Germinal center (tissue), 1 donor: ENCODE data around the gene STIM2.

Source experiments
- DNase-seq: peaks from one replicate; pipeline ENCODE4 v3.0.0; 2012; ENCODE audit warnings: mixed read lengths, low spot score

The STIM2 gene

DNA sequence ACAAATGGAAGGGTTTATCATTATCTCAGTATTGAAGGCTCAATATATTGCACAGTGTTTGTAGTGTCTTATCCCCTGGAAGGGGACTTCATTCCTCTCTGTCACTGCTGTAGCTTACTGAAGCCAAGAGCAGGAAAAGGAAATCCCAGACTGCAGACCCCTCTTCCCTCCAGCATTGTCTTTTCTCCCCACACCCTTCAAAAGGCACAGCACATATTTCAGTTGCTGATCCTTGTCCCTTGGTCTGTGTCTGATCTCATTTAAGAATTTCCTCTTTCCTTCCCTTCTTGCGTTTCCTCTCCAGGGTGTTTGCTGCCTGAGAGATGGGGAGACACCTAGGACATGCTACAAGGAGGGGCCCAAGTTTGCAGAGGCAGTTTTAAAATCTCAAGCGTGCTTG lies 40.1 kb downstream of the STIM2 start:
- no peak for DNase-seq

DNA sequence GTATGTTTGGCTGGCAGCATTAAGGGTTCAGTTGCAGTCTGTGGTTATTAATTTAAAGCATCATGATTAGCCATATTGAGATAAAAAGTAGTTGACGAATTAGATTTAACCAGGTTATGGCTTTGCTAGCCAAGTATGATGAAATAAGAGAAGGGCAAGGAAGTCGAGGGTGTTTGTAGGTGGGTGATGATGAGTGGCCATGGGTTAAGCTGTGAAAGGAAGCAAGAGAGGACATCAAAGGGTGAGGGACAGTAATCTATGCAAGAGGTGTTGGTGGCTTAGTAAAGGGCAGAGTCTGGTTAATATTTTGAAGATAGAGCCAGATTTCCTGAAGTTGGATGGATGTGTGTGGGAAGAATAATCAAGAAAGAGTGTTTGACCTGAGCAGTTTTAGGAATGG lies 44.5 kb downstream of the STIM2 start:
- no peak for DNase-seq

DNA sequence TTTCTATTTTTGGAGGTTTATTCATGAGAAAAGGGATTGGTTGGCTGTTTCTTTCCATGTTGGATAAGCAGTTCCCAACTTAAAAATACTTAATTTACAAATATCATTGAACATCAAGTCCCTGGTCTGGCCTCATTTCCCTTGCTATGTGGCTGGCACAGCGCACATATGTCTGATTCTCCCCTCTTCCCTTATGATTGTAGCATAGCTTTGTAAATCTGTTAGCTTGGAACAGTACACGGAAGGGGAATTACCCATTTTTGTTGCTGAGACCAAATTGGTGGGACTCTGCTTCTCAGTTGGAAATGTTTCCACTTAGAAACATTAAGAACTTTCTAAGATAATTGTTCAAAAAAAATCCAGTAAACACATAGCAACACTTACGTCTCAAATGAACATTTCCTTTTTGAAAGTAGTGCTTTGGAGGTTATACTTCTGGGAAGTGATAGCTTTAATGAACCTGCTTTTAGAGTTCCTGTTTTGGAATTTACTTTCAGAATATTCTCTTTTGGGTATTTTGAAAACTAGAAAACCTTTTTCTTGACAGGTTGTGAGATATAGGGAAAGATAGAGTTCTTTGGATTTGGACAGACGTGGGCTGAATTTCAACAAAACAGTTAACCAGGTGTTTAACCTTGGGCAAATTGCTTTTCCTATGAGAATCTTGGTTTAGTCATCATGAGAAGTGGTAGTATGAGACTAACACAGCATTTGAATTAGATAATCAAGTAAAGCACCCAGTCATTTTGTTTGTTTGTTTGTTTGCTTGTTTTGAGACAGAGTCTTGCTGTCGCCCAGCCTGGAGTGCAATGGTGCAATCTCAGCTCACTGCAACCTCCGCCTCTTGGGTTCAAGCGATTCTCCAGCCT lies 47.3 kb downstream of the STIM2 start:
- no peak for DNase-seq

DNA sequence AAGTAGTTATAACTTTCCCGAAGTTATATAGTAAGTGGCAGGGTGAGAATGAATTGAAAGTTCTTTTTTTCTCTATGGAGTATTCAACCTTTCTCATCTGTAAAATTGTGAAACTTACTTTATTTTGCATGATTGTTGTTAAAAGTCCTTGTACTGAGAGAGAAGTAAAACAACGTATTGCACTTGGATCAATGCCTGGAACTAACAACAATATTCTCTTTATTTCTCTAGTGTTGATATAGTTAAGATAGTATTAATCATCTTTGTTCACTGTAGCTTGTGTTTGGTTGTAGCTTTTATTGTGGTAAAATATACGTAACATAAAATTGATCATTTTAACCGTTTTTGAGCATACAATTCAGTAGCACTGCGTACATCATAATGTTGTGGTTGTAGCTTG lies 48.7 kb downstream of the STIM2 start:
- no peak for DNase-seq

DNA sequence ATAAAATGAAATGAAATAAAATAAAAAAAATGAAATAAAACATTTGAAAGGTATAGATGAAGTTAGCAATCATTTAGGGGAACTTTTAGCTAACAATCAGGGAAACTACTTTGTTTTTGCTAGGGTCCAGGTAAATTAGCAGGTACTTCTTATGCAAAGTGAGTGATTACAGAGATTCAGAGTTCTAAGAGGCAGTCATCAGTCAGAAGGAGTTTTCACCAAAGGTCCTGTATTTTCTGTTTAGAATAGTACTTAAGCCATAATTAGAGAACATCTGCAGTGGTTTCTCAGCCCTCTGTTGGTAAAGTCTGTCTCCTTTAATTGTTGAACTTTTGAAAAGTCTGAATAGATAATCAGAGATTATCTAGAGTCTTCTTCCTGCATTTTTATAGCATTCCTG lies 50.6 kb downstream of the STIM2 start:
- no peak for DNase-seq

DNA sequence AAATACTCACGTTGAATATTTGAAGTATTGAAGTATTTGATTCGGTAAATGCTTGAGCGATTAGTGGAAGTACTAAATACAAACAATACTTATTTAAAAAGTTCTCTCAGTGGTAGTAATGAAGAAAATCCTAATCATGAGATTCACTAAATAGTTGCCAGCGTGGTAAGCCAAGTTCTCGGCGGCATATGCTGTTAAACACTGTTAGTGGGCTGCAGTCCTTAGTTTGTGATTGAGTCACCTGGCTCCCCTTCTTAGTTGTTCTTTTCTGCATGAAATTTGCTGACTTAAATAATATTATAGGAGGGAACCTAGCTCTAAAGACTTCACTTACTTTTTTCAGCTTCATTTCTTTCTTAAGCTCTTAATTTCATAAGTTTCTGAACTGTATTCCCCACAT lies 51.4 kb downstream of the STIM2 start:
- no peak for DNase-seq

DNA sequence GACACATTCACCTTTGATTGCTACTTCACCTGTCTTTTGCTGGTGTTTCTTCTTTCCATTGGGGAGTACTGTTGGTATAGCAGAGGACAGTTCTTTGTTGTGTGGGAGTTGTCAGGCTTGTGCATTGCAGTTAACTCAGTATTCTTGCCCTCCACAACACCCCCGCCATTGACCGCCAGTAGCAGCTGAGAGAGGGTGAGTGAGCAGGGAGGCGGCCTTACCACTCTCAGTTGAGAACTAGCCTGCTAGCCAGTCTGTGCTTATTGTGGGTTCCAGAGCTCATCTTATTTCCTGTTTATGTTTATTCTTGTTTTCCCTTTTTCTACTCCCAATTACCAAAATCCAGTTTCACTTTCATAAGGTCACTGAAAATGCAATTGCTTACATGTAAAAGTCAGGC lies 52.2 kb downstream of the STIM2 start:
- DNase-seq = no peak

DNA sequence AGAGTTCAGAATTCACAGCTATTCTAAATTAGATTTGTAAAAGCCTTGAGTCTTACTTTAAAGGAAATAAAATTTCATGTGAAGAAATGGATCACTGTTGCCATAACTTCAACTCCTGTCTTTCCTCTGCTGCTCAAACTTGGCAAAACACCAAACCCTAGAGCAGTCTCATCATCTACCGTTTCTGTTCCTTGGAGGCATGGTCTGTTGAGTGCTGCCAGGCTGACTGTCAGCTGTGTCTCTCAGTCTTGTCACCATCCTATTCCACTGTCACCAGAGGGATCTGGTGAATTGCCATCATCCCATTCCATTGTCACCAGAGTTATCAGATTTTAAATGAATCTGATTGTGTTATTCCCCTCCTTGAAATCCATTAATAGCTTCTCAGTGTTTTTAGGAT lies 55.6 kb downstream of the STIM2 start:
- no peak for DNase-seq

DNA sequence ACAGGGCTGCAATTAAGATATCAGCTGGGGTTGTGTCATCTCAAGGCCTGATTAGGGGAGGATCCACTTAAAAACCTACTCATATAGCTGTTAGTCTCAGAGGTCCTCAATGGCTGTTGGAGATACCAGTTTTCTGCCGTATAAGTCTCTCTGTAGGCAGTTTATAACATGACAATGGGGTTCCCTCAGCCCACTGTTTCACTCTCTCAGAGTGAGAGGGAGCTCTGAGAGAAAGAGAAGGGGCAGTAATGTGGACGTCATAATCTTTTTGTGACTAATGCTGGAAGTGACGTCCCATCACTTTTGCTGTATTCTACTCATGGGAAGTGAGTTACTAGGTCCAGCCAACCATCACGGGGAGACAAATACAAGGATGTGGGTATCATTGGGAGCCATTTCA lies 70.3 kb downstream of the STIM2 start:
- DNase-seq = no peak

DNA sequence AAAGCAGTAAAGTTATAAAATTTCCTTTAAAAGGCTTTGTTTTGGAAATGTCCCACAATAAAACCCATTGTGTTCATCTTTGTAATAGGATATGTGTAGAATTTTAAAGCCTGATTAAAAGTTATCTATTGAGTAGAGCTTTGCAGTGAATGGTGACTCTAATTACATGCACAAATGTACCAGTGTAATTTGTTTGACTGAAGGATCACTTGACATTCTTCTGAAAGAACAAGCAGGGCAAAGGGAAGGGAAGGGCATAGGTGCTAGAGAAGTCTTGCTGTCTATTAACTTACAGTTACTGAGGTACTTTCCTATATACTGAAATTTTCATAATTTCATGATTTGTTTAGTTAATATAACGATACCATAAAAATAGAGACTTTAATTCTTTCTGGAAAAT lies 70.8 kb downstream of the STIM2 start:
- no peak for DNase-seq

DNA sequence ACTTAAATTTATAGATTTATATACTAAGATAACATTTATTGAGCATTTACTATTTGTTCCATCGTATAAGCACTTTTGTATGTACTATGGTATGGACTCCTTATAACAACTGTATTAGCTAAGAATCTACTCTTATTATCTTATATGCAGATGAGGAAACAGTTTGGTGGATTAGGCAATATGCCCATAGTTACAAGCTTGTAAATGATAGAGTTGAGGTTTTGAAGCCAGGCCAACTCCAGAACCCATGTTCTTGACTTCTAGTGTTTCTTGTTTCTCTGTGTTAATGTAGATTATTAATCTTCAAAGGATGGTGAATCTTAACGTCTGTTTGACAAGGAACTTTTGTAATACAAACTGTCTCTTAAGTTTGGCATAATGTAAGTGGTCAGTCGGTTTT lies 71.3 kb downstream of the STIM2 start:
- DNase-seq = no peak

DNA sequence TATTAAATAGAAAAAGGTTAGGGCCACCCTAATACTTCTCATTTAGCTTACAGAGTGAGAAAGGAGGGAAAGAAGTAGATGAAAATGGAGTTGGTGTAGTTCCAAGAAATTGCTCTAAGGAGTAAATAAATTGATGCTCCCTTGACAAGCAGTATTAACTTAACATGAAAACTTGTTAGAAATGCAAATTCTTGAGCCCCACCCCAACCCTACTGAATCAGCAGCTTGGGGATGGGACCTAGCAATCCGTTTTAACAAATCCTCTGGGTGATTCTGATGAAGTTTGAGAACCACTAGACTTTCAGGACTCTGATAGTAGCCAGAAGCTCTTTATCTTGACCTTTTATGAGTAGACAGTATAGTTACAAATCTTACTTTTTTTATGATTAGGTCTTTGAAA lies 74.8 kb downstream of the STIM2 start:
- DNase-seq = no peak

DNA sequence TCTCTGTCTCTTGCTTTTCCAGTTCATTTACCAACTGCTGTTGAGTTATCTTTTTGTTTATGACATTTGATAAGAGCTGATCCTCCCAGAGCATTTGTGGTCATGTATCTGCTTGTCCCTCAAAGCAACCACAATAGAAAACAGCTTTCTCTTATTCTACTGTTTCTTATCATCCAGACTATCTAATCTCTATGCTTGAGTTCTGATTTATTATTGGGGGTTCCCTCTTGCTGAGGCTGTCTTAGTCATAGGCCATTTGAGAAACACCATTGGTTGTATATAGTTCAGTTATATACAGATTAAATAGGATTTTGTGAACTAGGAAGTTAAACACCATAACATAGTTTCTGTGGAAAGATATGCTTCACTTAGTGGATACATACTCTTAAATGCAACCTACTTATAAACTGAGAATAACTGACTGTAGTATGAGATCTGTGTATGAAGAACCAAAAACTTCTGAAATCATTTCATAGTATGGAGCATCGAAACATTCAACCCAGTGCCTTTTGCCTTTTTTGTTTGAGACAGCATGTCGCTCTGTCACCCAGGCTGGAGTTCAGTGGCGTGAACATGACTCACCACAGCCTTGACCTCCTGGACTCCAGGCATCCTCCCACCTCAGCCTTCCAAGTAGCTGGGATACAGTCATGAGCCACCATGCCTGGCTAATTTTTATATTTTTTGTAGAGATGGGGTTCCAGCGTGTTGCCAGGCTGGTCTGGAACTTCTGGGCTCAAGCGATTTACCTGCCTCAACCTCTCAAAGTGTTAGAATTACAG lies 75.8 kb downstream of the STIM2 start:
- no peak for DNase-seq

DNA sequence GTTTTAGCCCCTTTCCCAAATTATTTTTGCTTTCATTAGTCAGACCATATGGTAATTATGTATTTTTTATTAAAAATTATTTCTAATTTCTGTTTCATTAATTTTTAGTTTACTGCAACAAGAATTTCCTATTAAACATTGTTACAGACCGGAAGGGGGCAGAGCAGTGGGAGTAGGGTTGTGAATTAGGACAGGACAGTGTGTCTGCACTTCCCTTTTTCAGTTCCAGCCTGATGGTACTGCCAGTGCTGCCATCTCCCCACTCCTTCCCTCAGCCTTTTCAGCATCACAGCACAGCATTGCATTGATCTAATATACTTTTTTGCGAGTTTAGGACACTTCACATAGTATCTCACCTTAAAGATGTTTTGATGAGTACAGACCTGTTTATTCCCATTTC lies 76.5 kb downstream of the STIM2 start:
- DNase-seq = peak; percentile 46

DNA sequence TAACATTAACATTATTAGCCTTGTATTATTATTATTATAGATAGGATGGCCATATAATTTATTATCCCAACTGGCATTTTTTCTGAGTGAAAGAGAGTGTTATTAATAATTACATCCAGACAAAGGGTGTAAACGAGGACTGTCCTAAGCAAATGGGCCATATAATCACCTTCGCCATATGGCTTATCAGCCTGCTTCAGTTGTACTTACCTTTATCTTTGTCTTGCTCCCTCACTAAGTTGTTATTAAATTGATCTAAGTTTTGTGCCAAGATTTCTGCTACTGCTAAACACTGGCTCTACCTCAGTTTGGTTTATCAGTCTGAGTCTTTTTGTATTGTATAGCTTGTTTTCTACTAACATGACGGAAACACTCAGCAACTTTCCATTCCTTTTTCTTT lies 76.9 kb downstream of the STIM2 start:
- no peak for DNase-seq

DNA sequence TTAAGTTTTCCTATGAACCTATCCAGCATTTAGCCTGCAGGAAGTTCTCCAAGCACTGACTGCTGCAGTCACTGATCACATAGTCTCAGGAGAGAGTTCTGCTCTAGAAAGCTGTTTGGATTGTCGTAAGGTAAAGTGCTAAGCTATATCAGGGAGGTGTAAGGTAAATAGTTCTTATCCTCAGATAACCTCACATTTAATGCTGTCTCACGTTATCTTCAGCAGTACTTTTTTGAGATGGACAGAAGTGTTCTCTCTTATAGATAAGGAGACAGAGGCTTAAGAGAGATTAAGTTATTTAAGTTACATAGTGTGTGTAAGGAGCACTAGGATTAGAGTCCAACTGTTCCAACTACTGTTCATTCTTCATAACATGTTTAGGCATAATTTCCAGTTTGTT lies 77.9 kb downstream of the STIM2 start:
- DNase-seq = no peak

DNA sequence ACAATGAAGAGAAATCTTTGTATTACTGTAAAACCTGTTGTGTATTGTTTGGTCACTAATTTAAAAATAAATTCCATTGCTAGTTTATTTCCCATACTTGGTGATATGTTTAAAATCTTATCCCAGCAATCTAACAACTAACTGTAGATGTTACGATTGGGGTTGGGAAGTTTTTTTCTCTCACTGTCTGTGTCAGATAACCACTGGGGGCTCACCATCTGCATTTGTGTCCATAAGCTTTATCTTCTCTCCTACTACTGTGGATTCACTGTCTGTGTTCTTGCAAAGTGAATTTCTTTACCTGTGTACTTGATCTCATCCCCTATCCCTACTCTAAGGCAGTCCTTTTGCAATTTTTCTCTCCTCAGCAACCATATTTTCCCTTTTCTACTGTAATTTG lies 81.3 kb downstream of the STIM2 start:
- DNase-seq = no peak

DNA sequence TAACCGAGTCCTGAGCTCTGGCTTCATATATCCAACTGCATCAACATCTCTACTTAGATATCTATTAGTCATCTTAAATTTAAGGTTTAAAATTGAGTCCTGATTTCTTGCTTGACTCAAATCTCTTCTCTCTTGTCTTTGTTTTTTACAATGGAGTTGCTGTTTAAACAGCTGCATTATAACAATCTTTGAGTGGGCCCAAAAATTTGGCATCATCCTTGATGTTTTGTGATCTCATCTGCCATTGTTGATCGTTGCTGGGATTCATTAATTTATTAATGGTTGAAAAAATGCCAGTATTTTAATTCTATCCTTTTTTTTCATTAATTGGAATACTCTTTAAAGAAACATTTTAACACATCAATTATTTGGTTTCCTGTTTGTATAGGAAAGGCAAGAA lies 82.2 kb downstream of the STIM2 start:
- no peak for DNase-seq

DNA sequence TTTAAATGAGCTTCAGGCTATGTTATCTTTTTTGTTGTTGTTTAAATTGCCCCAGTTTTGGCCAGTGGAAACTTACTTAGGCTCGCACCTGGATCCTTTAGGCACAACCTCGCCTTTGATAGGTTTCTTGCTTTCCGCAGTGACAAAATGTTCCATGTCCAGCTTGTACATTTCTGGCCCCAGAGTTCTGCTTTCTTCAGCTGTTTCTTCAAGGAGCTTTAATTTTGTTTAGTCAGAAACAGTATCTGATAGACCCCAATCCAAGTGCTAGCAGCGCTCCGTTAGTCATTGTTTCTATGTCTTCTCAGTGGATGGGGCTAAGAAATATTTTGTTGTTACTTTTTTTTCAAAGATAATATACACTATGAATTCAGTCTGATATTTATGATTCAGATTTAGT lies 82.8 kb downstream of the STIM2 start:
- DNase-seq = no peak

DNA sequence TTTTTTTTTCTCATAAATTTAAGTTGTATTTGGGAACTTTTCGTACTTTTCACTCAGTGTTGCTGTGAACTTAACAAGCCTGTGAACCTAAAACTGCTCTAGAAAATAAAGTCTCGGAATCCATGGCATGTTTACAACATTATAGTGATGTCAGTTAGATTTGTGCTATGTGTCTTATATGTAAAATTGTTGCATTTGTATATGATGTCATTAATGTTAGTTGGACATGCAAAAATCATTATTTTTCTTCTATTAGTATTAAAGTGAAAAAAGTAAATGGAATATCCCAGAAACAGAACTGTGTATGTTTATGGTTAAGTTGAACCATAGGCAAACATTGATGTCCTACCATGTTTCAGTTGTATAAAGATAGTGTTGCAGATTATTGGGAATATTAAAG lies 85.2 kb downstream of the STIM2 start:
- no peak for DNase-seq

DNA sequence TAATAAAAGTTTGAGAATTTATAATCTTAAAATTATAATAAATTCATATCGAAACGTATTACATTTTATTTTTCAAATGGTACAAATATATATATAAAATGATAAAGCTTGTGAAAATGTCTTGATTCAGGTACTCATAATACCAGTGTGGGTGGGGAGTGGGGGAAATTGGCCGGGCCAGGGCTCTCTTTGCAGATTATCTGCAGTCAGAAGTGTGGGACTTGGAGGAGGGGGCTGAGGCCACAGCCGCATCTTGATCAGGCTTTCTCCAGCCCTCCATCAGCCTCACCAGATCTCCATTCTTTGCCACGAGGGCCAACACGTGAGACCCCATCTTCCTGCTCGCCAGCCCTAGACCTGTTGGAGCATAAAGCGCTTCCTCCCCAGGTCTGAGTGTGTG lies 86.7 kb downstream of the STIM2 start:
- no peak for DNase-seq

DNA sequence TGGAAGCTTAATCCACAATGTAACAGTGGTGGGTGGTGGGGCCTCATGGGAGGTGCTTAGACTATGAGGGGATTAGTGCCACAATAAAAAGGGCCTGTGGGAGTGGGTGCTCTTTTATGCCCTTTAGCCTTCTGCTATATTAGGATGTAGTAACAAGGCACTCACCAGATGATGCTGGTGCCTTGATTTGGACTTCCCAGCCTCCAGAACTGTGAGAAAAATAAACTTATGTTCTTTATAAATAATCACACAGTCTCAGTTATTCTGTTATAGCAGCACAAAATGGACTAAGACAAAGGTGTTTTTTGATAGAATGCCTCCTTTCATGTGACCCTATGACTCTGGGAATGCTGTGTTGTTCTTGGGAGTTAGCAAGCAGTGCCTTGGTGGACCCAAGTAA lies 89.8 kb downstream of the STIM2 start:
- DNase-seq = no peak

DNA sequence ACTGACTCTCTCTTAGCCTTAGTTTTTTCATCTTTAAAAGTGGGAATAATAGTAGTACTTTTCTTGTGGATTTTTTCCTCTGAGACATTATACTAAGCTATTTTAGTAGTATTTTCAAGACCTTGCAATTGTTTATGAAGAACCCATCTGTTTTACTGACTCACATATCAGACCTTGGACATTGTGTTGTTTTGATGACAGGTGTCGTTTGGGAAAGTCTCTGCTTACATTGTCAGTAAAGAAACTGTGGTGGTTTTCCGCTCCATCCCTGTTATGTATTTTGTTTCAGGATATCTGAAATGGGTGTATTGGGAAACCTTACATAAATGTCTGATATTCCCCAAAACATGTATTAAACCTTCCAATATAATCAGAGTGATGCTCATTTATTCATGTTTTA lies 92.2 kb downstream of the STIM2 start:
- DNase-seq = no peak

DNA sequence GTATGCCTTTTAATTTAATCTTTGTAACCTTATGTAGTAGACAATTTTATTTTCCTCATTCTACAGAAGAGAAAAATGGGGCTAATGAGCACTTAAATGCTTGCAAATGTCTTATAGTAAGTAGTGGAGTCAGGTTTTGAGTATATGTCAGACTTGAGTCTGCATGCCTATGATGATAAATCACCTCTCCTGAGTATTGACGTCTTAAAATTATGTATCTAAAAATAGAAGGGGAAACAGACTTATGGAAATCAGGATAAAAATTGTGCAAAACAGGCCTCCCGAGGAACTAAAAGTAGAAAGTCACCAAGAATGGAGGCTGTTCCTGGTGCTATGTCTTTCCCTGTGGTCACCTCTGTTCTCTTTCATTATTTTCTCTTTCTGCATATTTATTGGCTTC lies 92.7 kb downstream of the STIM2 start:
- DNase-seq = no peak
